Prostate gland (tissue), 2 donors: ENCODE data around the gene VDR. TPM values are rescaled to one million over a fixed set of nuclear protein-coding genes. Genes with fewer than 3 reads are reported as not detected.

Experiments
- DNase-seq: peaks from one replicate; pipeline ENCODE4 v3.0.0-alpha.2; 2019; ENCODE audit warnings: low spot score
- H3K27ac ChIP-seq, 2 donors: fragments of 200-600 bp; sonication (generic); 2 replicates each; pipeline ENCODE4 v1.5.1; 2017 to 2019
- H3K27me3 ChIP-seq: fragments of 200-600 bp; sonication (generic); replicated peaks from 2 replicates; pipeline ENCODE4 v1.5.1; 2019; ENCODE audit not compliant: insufficient read depth
- H3K36me3 ChIP-seq, 2 donors: fragments of 200-600 bp; sonication (generic); 1 replicate in 1 of 2; 2 replicates in 1 of 2; pipeline versions ENCODE4 v1.5.1 to v1.8.1; 2017 to 2019
- H3K4me1 ChIP-seq: fragments of 200-600 bp; sonication (generic); replicated peaks from 2 replicates; pipeline ENCODE4 v1.5.1; 2019
- H3K4me3 ChIP-seq, 2 donors: fragments of 200-600 bp; sonication (generic); 2 replicates each; pipeline ENCODE4 v1.5.1; 2017 to 2019
- H3K9me3 ChIP-seq: fragments of 200-600 bp; sonication (generic); 2 replicates; pipeline ENCODE4 v1.5.1; 2017
- POLR2A ChIP-seq: fragments of 450-650 bp; IDR thresholded peaks from one replicate; pipeline ENCODE4 v1.6.1; 2016; ENCODE audit warnings: antibody characterized with exemption, mild to moderate bottlenecking
- POLR2AphosphoS5 ChIP-seq: sonication (generic); formaldehyde crosslinking; IDR thresholded peaks from one replicate; pipeline ENCODE4 v1.6.1; 2017; ENCODE audit warnings: antibody characterized with exemption
- WGBS: methylation state at CpG from one replicate; pipeline ENCODE4 v1.1.5; 2018; 5-methylcytosine and 5-hydroxymethylcytosine counted together
- intact Hi-C: fragments of 100-400 bp; cut with DNase I; formaldehyde crosslinking; loops from one replicate; pipeline ENCODE4 v1.14.2; 2022
- total RNA-seq, 2 donors: library from RNA; depleted of rRNA; stranded (reverse); fragments of >200 nt; gene quantifications; one replicate each; pipeline ENCODE4 v1.1.0, GENCODE V29; 2016
- TF ChIP-seq, protein P1 (sequence below), 4 experiments: fragments of 200-600 bp in 2 of 4; fragments of 450-650 bp in 2 of 4; sonication (generic) in 2 of 4; IDR thresholded peaks; 1 replicate in 3 of 4; 2 replicates in 1 of 4; pipeline ENCODE4 v1.5.1; 2016 to 2019; ENCODE audit warnings: antibody characterized with exemption in 4 of 4, mild to moderate bottlenecking in 2 of 4, moderate library complexity in 2 of 4

The VDR gene
- total RNA-seq, 2 donors from 2014 or later = 3.4 to 4.3 TPM

DNA sequence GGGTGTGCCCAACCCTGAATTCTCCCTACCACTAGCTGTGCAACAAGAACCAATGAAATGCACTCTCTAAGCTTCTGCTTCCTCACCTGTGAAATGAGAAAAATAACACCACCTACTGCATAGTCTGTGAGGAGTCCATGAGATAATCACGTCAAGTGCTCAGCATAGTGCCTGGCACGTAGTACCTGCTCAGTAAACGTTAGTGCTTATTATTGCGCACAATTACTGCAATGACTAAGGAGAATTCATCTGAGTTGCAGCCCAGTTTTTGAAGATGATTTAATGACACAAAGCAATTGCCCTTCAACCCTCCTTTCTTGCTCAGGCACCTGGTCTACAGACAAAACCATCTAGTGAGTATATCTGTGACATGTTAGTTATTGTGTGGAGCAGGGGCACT lies 8.8 kb downstream of the VDR start:
- H3K4me1 ChIP-seq = peaks cover 2% of the 10 kb centered on the region
- H3K36me3 ChIP-seq = no peaks in the 10 kb centered on the region
- H3K9me3 ChIP-seq = no peaks in the 10 kb centered on the region
- no peak for DNase-seq
- no peaks in the 10 kb centered on the region for H3K27me3 ChIP-seq
- 87% methylated on average over 4 of the region's 4 CpGs for WGBS
- TF ChIP-seq, protein P1, sequence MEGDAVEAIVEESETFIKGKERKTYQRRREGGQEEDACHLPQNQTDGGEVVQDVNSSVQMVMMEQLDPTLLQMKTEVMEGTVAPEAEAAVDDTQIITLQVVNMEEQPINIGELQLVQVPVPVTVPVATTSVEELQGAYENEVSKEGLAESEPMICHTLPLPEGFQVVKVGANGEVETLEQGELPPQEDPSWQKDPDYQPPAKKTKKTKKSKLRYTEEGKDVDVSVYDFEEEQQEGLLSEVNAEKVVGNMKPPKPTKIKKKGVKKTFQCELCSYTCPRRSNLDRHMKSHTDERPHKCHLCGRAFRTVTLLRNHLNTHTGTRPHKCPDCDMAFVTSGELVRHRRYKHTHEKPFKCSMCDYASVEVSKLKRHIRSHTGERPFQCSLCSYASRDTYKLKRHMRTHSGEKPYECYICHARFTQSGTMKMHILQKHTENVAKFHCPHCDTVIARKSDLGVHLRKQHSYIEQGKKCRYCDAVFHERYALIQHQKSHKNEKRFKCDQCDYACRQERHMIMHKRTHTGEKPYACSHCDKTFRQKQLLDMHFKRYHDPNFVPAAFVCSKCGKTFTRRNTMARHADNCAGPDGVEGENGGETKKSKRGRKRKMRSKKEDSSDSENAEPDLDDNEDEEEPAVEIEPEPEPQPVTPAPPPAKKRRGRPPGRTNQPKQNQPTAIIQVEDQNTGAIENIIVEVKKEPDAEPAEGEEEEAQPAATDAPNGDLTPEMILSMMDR (IDR thresholded peaks at IDR 0.05) = no peak
- TF ChIP-seq POLR2AphosphoS5 (no peak), POLR2A (no peak)
- intact Hi-C loops = no loop called here
- no peak overlapping the region for H3K4me3 ChIP-seq
- no peak overlapping the region for H3K27ac ChIP-seq

DNA sequence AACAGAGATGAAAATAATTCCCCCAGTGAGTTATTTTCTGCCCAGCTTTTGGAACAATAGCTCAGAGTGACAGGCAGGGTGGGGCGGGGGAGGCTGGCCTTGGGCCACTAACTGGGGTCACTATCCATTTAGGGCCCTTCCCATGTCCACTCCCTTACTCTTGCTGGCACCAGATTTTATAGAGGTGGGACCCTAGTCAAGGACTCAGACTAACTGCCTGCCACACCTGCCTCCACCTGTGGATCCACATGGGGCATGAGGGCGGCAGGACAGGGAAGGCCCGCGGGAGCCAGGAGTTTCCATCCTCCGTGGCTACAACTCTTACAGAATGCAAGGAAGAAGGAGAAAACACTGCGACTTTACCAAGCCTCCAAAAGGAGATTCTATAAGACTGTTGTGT lies 10.1 kb downstream of the VDR start:
- Histone ChIP-seq H3K27me3 (no peaks in the 10 kb centered on the region), H3K27ac (no peak overlapping the region), H3K4me3 (no peak overlapping the region), H3K9me3 (no peaks in the 10 kb centered on the region), H3K4me1 (no peaks in the 10 kb centered on the region), H3K36me3 (no peaks in the 10 kb centered on the region)
- no peak for DNase-seq
- 92% methylated on average over 6 of the region's 6 CpGs for WGBS
- intact Hi-C loops = no loop called here
- TF ChIP-seq, protein P1 (IDR thresholded peaks at IDR 0.05) = no peak
- TF ChIP-seq POLR2A = no peak
- no peak for TF ChIP-seq POLR2AphosphoS5

DNA sequence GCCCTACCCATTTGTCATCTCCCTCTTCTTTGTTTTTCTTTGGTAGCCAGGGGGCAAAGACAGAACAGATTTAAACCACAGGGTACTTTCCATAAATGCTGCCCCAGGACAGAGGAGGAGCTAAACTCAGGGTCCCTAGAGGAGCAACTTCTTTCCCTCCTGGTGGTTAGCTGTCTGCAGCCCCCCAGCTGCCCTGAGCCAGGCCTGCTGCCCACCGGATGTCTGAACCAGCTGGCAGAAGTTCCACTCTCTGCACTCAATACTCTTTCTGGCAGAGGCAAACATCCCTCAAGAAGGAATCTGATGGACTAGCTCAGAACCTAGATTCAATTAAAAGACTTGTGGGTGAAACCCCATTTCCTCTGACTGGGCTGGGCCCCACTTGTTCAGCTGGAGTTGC lies 10.7 kb downstream of the VDR start:
- no peaks in the 10 kb centered on the region for H3K9me3 ChIP-seq
- intact Hi-C loops = no loop called here
- no peaks in the 10 kb centered on the region for H3K27me3 ChIP-seq
- no peak overlapping the region for H3K27ac ChIP-seq
- no peak overlapping the region for H3K4me3 ChIP-seq
- 15% methylated on average over 1 of the region's 1 CpG for WGBS
- no peaks in the 10 kb centered on the region for H3K4me1 ChIP-seq
- no peaks in the 10 kb centered on the region for H3K36me3 ChIP-seq
- TF ChIP-seq POLR2AphosphoS5 (no peak), POLR2A (no peak)
- TF ChIP-seq, protein P1 (IDR thresholded peaks at IDR 0.05) = no peak
- DNase-seq = no peak

DNA sequence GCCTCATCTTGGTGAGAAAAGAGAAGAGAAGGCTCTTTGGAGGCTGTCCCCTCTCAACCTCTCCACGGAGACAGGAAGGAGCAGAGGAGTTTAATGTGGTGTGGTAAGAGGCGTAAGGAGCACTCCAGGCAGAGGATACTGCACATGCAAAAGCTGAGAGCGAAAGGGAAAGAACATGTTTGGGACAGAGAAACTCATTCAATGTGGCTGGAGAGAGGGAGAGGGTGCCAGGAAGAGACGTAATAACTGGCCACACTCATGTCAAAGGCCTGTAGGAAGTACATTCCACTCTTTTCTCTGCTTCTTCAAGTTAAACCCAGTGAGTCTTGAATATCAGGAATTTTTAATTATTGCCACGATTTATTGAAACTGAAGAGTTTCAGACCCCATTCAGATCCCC lies 12.0 kb downstream of the VDR start:
- intact Hi-C loops = no loop called here
- Histone ChIP-seq H3K4me1 (no peaks in the 10 kb centered on the region), H3K36me3 (no peaks in the 10 kb centered on the region), H3K27ac (no peak overlapping the region), H3K9me3 (no peaks in the 10 kb centered on the region), H3K27me3 (no peaks in the 10 kb centered on the region), H3K4me3 (no peak overlapping the region)
- WGBS = 87% methylated on average over 5 of the region's 5 CpGs
- DNase-seq = no peak
- TF ChIP-seq, protein P1 (IDR thresholded peaks at IDR 0.05) = no peak
- TF ChIP-seq POLR2A (no peak), POLR2AphosphoS5 (no peak)

DNA sequence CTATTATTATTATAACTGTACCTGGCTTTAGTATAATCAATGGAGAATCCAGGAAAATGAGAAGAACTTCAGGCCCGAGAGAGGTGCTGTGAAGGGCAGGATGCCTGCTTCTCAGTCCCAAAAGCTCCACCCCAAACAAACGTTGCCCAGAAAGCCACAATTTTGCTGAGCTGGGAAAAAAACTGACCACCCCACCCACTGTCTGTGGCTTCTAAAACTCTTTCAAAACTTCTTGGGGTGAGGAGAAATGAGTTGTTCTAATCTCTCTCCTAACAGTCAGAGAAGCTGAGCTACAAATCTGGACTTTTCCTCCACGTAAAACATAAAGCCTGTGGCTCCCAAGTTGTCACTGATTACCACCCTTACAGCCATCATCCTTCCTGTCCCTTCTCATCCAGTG lies 13.4 kb downstream of the VDR start:
- no peaks in the 10 kb centered on the region for H3K27me3 ChIP-seq
- WGBS = 65% methylated on average over 3 of the region's 3 CpGs
- DNase-seq = no peak
- intact Hi-C loops = no loop called here
- no peak overlapping the region for H3K4me3 ChIP-seq
- H3K4me1 ChIP-seq = no peaks in the 10 kb centered on the region
- TF ChIP-seq, protein P1 (IDR thresholded peaks at IDR 0.05) = no peak
- TF ChIP-seq POLR2A (no peak), POLR2AphosphoS5 (no peak)
- no peak overlapping the region for H3K27ac ChIP-seq
- H3K36me3 ChIP-seq = no peaks in the 10 kb centered on the region
- no peaks in the 10 kb centered on the region for H3K9me3 ChIP-seq
